CD4-positive, CD25-positive, alpha-beta regulatory T cell (primary cell): Measurements from ENCODE around the gene SCRN1. TPM values are rescaled to one million over a fixed set of nuclear protein-coding genes. Genes with fewer than 3 reads are reported as not detected.

Source experiments
- ATAC-seq, 2 donors: fragments of 150-1000 bp; cut with Tn5 transposase; one replicate each; pipeline ENCODE4 v1.10.0; 2021; ENCODE audit warnings: low read depth in 2 of 2, moderate number of reproducible peaks in 2 of 2, moderate library complexity in 1 of 2
- DNase-seq, 3 donors: peaks; one replicate each; pipeline versions ENCODE4 v3.0.0 to v3.0.0-alpha.2; 2012 to 2022; ENCODE audit warnings: mixed read lengths in 1 of 3
- H3K27ac ChIP-seq: one replicate; pipeline ENCODE4 v1.7.0; 2013; ENCODE audit warnings: mild to moderate bottlenecking, low read length; ENCODE audit not compliant: insufficient read depth, poor library complexity, severe bottlenecking
- H3K27me3 ChIP-seq: one replicate; pipeline ENCODE4 v1.7.0; 2013; ENCODE audit warnings: low read length; ENCODE audit not compliant: control insufficient read depth, insufficient read depth
- H3K36me3 ChIP-seq: one replicate; pipeline ENCODE4 v1.7.0; 2013; ENCODE audit warnings: mild to moderate bottlenecking, low read length, moderate library complexity; ENCODE audit not compliant: control insufficient read depth, insufficient read depth
- H3K4me1 ChIP-seq: 2 replicates; pipeline ENCODE4 v1.7.0; 2013; ENCODE audit warnings: mild to moderate bottlenecking, low read length; ENCODE audit not compliant: insufficient read depth, control insufficient read depth, poor library complexity, severe bottlenecking
- H3K4me3 ChIP-seq: one replicate; pipeline ENCODE4 v1.7.0; 2013; ENCODE audit warnings: low read depth, mild to moderate bottlenecking, low read length, moderate library complexity
- H3K9me3 ChIP-seq, 2 experiments: 1 replicate in 1 of 2; 2 replicates in 1 of 2; pipeline ENCODE4 v1.7.0; 2013; ENCODE audit warnings: low read length in 2 of 2, mild to moderate bottlenecking in 1 of 2, moderate library complexity in 1 of 2; ENCODE audit not compliant: control insufficient read depth in 2 of 2
- H3K27ac Mint-ChIP-seq, 3 donors: one replicate each; pipeline ENCODE4 v1.8.0; 2020 to 2022; ENCODE audit warnings: mild to moderate bottlenecking in 3 of 3, mixed read lengths in 3 of 3, moderate library complexity in 2 of 3
- H3K27me3 Mint-ChIP-seq: one replicate; pipeline ENCODE4 v1.8.0; 2022; ENCODE audit warnings: mild to moderate bottlenecking, mixed read lengths
- H3K36me3 Mint-ChIP-seq: one replicate; pipeline ENCODE4 v1.8.0; 2020; ENCODE audit warnings: mixed read lengths
- H3K4me1 Mint-ChIP-seq, 4 donors: one replicate each; pipeline ENCODE4 v1.8.0; 2020 to 2022; ENCODE audit warnings: mixed read lengths in 4 of 4, mild to moderate bottlenecking in 1 of 4
- H3K4me3 Mint-ChIP-seq, 4 donors: one replicate each; pipeline ENCODE4 v1.8.0; 2020 to 2022; ENCODE audit warnings: mild to moderate bottlenecking in 4 of 4, mixed read lengths in 4 of 4, moderate library complexity in 3 of 4
- H3K9me3 Mint-ChIP-seq, 7 donors: one replicate each; pipeline ENCODE4 v1.8.0; 2020 to 2022; ENCODE audit warnings: mixed read lengths in 7 of 7, mild to moderate bottlenecking in 3 of 7, moderate library complexity in 2 of 7
- polyA plus RNA-seq, 4 donors: library from polyadenylated mRNA; unstranded; fragments of 300-500 nt; fragmentation: Illumina TruSeq; gene quantifications; one replicate each; pipeline ENCODE4 v1.2.3, GENCODE V29; 2021
- total RNA-seq: library from RNA; stranded (reverse); gene quantifications from one replicate; pipeline ENCODE4 v1.2.3, GENCODE V29; 2022

The SCRN1 gene
- total and polyA plus RNA-seq, 5 donors from 2014 or later: 0.91 to 2.1 (median 1.9) TPM

- Histone ChIP-seq H3K36me3 (no peaks in the 10 kb centered on the region), H3K4me3 (peak overlapping the region; percentile 30), H3K9me3 (peaks cover 13 to 16% of the 10 kb centered on the region in 2 experiments), H3K27ac (no peak overlapping the region), H3K27me3 (peaks cover 41% of the 10 kb centered on the region), H3K4me1 (peaks cover 11% of the 10 kb centered on the region)
- H3K27me3 Mint-ChIP-seq: peaks cover 65% of the 10 kb centered on the region
- H3K4me3 Mint-ChIP-seq: peak overlapping the region; percentile 70 to 93 (median 84)
- H3K4me1 Mint-ChIP-seq: peaks cover 0 to 17% (median 2%) of the 10 kb centered on the region in 4 donors
- H3K27ac Mint-ChIP-seq: peak overlapping the region in 1 of 3 donors; percentile 44
- DNase-seq: peak in 2 of 3 donors; percentile 6 to 17
- ATAC-seq: peak; percentile 27 to 52
- H3K9me3 Mint-ChIP-seq: peaks cover 0 to 21% (median 4%) of the 10 kb centered on the region in 7 donors
- no peaks in the 10 kb centered on the region for H3K36me3 Mint-ChIP-seq
These were observed 961 bp downstream of the SCRN1 start for GRCh38 chr7:29988424-29989256.

- no peaks in the 10 kb centered on the region for H3K36me3 Mint-ChIP-seq
- H3K4me3 Mint-ChIP-seq: peak overlapping the region; percentile 16 to 84 (median 77)
- ATAC-seq: no peak
- H3K9me3 ChIP-seq: peaks cover 5 to 9% of the 10 kb centered on the region in 2 experiments
- H3K27ac ChIP-seq: no peak overlapping the region
- peaks cover 11% of the 10 kb centered on the region for H3K4me1 ChIP-seq
- H3K27ac Mint-ChIP-seq: no peak overlapping the region
- no peak overlapping the region for H3K4me3 ChIP-seq
- peaks cover 68% of the 10 kb centered on the region for H3K27me3 Mint-ChIP-seq
- peaks cover 0 to 17% (median 2%) of the 10 kb centered on the region in 4 donors for H3K4me1 Mint-ChIP-seq
- no peak for DNase-seq
- H3K27me3 ChIP-seq: peaks cover 39% of the 10 kb centered on the region
- peaks cover 0 to 15% (median 4%) of the 10 kb centered on the region in 7 donors for H3K9me3 Mint-ChIP-seq
- no peaks in the 10 kb centered on the region for H3K36me3 ChIP-seq
These were observed 1.7 kb downstream of the SCRN1 start for GRCh38 chr7:29987811-29988317.

- H3K27me3 Mint-ChIP-seq: peaks cover 61% of the 10 kb centered on the region
- peak overlapping the region in 1 of 4 donors; percentile 70 for H3K4me3 Mint-ChIP-seq
- peaks cover 0 to 8% (median 3%) of the 10 kb centered on the region in 7 donors for H3K9me3 Mint-ChIP-seq
- Histone ChIP-seq H3K27me3 (peaks cover 37% of the 10 kb centered on the region), H3K4me1 (peaks cover 11% of the 10 kb centered on the region), H3K27ac (no peak overlapping the region), H3K4me3 (no peak overlapping the region), H3K9me3 (peaks cover 0 to 2% of the 10 kb centered on the region in 2 experiments), H3K36me3 (no peaks in the 10 kb centered on the region)
- no peak overlapping the region for H3K27ac Mint-ChIP-seq
- H3K36me3 Mint-ChIP-seq: no peaks in the 10 kb centered on the region
- no peak for DNase-seq
- H3K4me1 Mint-ChIP-seq: peaks cover 0 to 17% (median 2%) of the 10 kb centered on the region in 4 donors
- ATAC-seq: no peak
These were observed 2.5 kb downstream of the SCRN1 start for GRCh38 chr7:29987083-29987482.

GRCh38 chr7:29980151-29980550, 9.4 kb downstream of the SCRN1 start:
- H3K36me3 Mint-ChIP-seq: no peaks in the 10 kb centered on the region
- no peak overlapping the region for H3K27ac ChIP-seq
- H3K36me3 ChIP-seq: no peaks in the 10 kb centered on the region
- H3K9me3 ChIP-seq: no peaks in the 10 kb centered on the region
- no peak for ATAC-seq
- H3K27me3 Mint-ChIP-seq: peaks cover 52% of the 10 kb centered on the region
- H3K4me3 ChIP-seq: no peak overlapping the region
- no peak overlapping the region for H3K27ac Mint-ChIP-seq
- no peaks in the 10 kb centered on the region for H3K4me1 Mint-ChIP-seq
- H3K9me3 Mint-ChIP-seq: no peaks in the 10 kb centered on the region
- no peaks in the 10 kb centered on the region for H3K4me1 ChIP-seq
- H3K27me3 ChIP-seq: peaks cover 14% of the 10 kb centered on the region
- no peak overlapping the region for H3K4me3 Mint-ChIP-seq
- DNase-seq: no peak

GRCh38 chr7:29977886-29978651, 11.5 kb downstream of the SCRN1 start:
- no peak overlapping the region for H3K4me3 Mint-ChIP-seq
- Histone ChIP-seq H3K36me3 (no peaks in the 10 kb centered on the region), H3K27ac (no peak overlapping the region), H3K9me3 (no peaks in the 10 kb centered on the region), H3K4me3 (no peak overlapping the region), H3K4me1 (no peaks in the 10 kb centered on the region), H3K27me3 (peaks cover 12% of the 10 kb centered on the region)
- H3K27me3 Mint-ChIP-seq: peaks cover 54% of the 10 kb centered on the region
- no peaks in the 10 kb centered on the region for H3K9me3 Mint-ChIP-seq
- H3K27ac Mint-ChIP-seq: no peak overlapping the region
- ATAC-seq (no peak), DNase-seq (no peak)
- H3K4me1 Mint-ChIP-seq: no peaks in the 10 kb centered on the region
- no peaks in the 10 kb centered on the region for H3K36me3 Mint-ChIP-seq

- no peak for ATAC-seq
- no peak overlapping the region for H3K4me3 ChIP-seq
- no peaks in the 10 kb centered on the region for H3K9me3 ChIP-seq
- Mint-ChIP-seq H3K36me3 (no peaks in the 10 kb centered on the region), H3K4me3 (no peak overlapping the region), H3K27ac (no peak overlapping the region), H3K27me3 (peaks cover 53% of the 10 kb centered on the region), H3K4me1 (no peaks in the 10 kb centered on the region), H3K9me3 (no peaks in the 10 kb centered on the region)
- no peaks in the 10 kb centered on the region for H3K4me1 ChIP-seq
- no peak overlapping the region for H3K27ac ChIP-seq
- no peaks in the 10 kb centered on the region for H3K36me3 ChIP-seq
- peaks cover 12% of the 10 kb centered on the region for H3K27me3 ChIP-seq
- DNase-seq: no peak
These were observed 12.8 kb downstream of the SCRN1 start for GRCh38 chr7:29976673-29977415.

GRCh38 chr7:29976266-29976665, 13.3 kb downstream of the SCRN1 start:
- H3K36me3 Mint-ChIP-seq: no peaks in the 10 kb centered on the region
- Histone ChIP-seq H3K4me1 (no peaks in the 10 kb centered on the region), H3K27ac (no peak overlapping the region), H3K27me3 (peaks cover 8% of the 10 kb centered on the region), H3K36me3 (no peaks in the 10 kb centered on the region), H3K4me3 (no peak overlapping the region), H3K9me3 (no peaks in the 10 kb centered on the region)
- H3K27ac Mint-ChIP-seq: no peak overlapping the region
- H3K27me3 Mint-ChIP-seq: peaks cover 50% of the 10 kb centered on the region
- H3K9me3 Mint-ChIP-seq: no peaks in the 10 kb centered on the region
- no peak for ATAC-seq
- DNase-seq: no peak
- no peak overlapping the region for H3K4me3 Mint-ChIP-seq
- no peaks in the 10 kb centered on the region for H3K4me1 Mint-ChIP-seq
